Lung microvascular endothelial cell (primary cell): ENCODE measurements around the gene SND1. TPM values are rescaled to one million over a fixed set of nuclear protein-coding genes. Genes with fewer than 3 reads are reported as not detected.

Experiments
- DNase-seq, 2 donors: peaks; one replicate each; pipeline versions ENCODE4 v3.0.0 to v3.0.0-alpha.2; 2010; ENCODE audit warnings: low read depth in 2 of 2
- total RNA-seq: library from RNA; depleted of rRNA; stranded (reverse); fragments of >200 nt; gene quantifications from 2 replicates; pipeline ENCODE4 v1.2.1, GENCODE V29; 2014

Gene SND1
- total RNA-seq, 1 donor from 2014 or later, result 105 TPM

- DNase-seq, result no peak
Observed at GRCh38 chr7:128110641-128111364, 458.8 kb downstream of the SND1 start.

- DNase-seq, result no peak
Observed at GRCh38 chr7:128112018-128112780, 460.2 kb downstream of the SND1 start.

GRCh38 chr7:128112781-128113221, 460.8 kb downstream of the SND1 start:
- no peak for DNase-seq

GRCh38 chr7:128113839-128114238, 461.8 kb downstream of the SND1 start:
- DNase-seq, result no peak

- DNase-seq, result no peak
Observed at GRCh38 chr7:128114806-128115205, 462.8 kb downstream of the SND1 start.

GRCh38 chr7:128115336-128115820, 463.4 kb downstream of the SND1 start:
- DNase-seq, result peak; percentile 25 to 39

GRCh38 chr7:128115821-128116723, 464.1 kb downstream of the SND1 start:
- no peak for DNase-seq

GRCh38 chr7:128116740-128117139, 464.7 kb downstream of the SND1 start:
- no peak for DNase-seq

GRCh38 chr7:128117691-128118090, 465.7 kb downstream of the SND1 start:
- no peak for DNase-seq

- no peak for DNase-seq
Observed at GRCh38 chr7:128119036-128119435, 467.0 kb downstream of the SND1 start.

GRCh38 chr7:128120116-128120515, 468.1 kb downstream of the SND1 start:
- DNase-seq, result no peak

- DNase-seq, result no peak
Observed at GRCh38 chr7:128120976-128121490, 469.0 kb downstream of the SND1 start.

- peak; percentile 37 to 46 for DNase-seq
Observed at GRCh38 chr7:128121711-128122530, 469.9 kb downstream of the SND1 start.

- DNase-seq, result no peak
Observed at GRCh38 chr7:128122576-128123290, 470.7 kb downstream of the SND1 start.

- DNase-seq, result no peak
Observed at GRCh38 chr7:128123291-128124037, 471.5 kb downstream of the SND1 start.

- DNase-seq, result no peak
Observed at GRCh38 chr7:128124786-128125185, 472.8 kb downstream of the SND1 start.

- no peak for DNase-seq
Observed at GRCh38 chr7:128125816-128126215, 473.8 kb downstream of the SND1 start.

- no peak for DNase-seq
Observed at GRCh38 chr7:128128401-128128800, 476.4 kb downstream of the SND1 start.

- DNase-seq, result no peak
Observed at GRCh38 chr7:128129224-128129864, 477.4 kb downstream of the SND1 start.
